Measurements from ENCODE around the gene CLDN14.
A peak's percentile ranks its signal among the peaks of the same experiment; 100 is the strongest.

CLDN14 gene

DNA sequence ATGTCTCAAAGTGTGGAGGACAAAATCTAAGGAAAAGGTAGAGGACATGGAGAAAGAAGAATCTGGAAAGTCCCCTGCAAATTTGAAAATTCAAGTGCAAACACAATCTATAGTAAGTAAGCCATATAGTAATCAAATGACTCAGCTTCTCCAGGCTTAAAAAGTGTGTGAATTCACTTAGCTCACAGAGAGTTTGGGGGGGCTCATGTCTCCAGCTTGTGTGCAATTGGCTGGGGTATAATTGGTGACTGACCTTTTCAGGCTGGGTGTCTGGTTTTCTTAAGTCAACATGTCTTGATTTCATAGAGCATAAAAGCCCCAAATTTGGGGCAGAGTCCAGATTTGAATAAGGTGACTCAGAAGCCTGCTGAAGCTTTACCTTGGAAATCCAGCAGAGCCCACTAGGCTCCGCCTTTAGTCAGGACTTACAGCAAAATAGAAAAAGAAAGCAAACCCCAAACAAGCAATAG is 8.6 kb downstream of the CLDN14 start:
- DNase-seq (ENCODE audit: low read depth in 2 of 2), result no peak

DNA sequence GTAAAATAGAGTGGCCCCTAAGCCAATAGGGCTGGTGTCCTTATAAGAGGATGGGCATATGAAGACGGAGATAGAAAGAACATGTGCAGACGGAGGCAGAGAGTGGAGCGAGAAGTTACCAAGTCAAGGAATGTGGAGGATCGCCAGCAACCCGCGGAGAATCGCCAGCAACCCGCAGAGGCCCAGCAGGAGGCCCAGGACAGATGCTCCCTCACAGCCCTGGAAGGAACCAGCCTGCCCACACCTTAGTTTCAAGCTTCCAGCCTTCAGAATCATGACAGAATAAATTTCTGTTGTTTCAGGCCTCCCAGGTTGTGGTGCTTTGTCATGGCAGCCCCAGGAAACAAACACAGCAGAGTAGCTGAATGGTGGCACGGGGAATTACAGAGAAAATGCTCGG is 9.6 kb downstream of the CLDN14 start:
- no peak for DNase-seq (ENCODE audit: low read depth in 2 of 2)

DNA sequence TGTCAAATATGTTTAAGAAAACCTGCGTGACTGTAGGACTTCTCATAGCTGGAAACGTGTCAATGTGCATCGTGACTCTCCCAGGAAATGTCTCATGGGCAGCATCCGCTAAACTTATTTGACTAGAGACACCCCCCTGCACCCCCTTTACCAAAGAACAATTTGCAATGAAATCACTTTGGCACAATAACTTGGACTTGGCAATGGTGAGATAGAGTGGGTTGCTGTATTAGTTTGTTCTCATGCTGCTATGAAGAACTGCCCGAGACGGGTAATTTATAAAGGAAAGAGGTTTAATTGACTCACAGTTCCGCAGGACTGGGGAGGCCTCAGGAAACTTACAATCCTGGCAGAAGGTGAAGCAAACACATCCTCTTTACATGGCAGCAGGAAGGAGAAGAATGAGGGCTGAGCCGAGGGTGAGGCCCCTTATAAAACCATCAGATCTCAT is 13.8 kb downstream of the CLDN14 start:
- DNase-seq (ENCODE audit: low read depth in 2 of 2), result no peak

DNA sequence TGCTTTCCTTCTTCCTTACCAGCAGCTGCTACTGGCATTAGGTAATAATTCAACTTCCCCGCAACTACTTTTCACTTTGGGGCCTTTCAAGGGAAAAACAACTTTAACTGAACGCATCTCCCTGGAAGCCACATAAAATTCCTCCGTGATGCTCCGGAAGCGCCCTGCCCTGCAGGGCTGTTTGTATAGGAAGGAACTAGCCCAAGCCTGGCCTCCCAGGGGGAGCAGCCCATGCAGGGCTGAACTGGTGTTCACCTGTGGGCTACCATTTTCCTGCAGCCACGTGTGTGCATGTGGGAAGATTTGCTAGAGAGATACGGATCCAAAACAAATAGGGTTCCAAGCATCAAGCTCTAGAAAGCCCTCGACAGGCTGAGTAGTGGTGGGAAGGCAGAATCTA is 14.4 kb downstream of the CLDN14 start:
- DNase-seq (ENCODE audit: low read depth in 2 of 2), result no peak

DNA sequence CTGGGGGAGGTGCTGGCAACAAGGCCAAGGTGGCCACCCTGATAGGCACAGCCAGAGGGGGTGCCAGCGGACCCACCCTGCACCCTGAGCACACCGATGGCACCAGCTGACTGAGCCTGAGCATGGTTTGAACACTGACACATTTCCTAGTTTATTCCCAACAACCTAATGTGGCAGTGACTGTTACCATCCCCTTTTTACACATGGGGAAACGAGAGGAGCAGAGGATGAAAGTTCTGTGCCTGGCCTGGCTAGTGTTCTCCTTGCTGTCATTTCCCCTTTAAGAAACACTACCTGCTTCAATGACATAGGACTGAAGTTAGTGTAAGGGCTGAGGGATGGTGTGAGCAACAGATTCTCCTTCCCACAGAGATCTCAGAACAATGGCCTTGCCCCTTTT is 15.3 kb downstream of the CLDN14 start:
- DNase-seq (ENCODE audit: low read depth in 2 of 2), result no peak

DNA sequence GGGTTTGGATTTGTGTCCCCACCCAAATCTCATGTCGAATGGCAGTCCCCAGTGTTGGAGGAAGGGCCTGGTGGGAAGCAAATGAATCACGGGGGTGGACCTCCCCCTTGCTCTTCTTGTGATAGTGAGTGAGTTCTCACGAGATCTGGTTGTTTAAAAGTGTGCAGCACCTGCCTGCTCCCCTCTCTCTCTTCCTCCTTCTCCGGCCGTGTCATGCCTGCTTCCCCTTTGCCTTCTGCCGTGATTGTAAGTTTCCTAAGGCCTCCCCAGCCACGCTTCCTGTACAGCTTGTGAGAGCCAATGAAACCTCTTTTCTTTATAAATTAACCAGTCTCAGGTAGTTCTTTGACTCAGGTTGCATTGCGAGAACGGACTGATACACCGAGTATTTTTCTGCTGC is 15.9 kb downstream of the CLDN14 start:
- no peak for DNase-seq (ENCODE audit: low read depth in 2 of 2)

DNA sequence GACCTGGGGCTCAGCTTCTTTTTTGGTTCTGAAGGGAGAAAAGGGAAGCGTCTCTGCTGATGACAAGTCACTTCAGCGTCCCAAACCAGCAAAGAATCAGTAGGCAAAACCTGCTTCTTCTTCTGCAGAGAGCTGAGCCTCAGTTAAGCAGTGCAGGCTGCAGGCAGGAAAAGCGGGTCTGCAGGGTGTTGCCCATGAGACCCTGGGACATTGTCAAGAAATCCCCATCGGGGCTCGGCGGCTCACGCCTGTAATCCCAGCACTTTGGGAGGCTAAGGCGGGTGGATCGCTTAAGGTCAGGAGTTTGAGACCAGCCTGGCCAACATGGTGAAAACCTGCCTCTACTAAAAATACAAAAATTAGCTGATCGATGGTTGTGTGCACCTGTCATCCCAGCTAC is 16.7 kb downstream of the CLDN14 start:
- DNase-seq (ENCODE audit: low read depth in 2 of 2), result no peak

DNA sequence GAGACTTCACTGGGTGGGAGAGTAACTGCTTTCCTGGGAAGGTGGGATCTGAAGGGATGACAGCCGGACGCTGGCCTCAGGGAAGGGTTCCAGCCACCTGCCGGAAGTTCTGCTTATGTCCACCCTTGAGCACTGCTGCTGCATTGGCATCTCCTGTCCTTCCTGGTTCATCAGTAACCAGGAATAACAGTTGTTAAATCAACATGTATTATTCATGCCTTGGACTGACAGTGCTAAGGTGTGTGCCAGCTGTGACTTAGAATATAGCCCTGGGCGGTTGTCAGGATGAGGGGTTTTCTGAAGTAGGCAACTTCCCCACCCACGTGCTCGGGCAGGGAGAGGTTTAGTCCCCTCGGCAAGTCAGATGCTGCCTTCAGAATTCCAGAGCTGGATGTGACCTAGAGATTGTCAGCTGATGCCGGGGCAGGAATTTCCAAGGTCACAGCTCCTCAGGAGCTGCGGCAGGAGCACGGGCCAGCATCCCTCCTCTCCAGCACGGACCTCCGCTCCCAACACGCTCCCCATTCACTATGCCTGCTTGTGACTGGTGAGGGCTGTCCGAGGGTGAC is 17.9 kb downstream of the CLDN14 start:
- DNase-seq (ENCODE audit: low read depth in 2 of 2), result no peak

DNA sequence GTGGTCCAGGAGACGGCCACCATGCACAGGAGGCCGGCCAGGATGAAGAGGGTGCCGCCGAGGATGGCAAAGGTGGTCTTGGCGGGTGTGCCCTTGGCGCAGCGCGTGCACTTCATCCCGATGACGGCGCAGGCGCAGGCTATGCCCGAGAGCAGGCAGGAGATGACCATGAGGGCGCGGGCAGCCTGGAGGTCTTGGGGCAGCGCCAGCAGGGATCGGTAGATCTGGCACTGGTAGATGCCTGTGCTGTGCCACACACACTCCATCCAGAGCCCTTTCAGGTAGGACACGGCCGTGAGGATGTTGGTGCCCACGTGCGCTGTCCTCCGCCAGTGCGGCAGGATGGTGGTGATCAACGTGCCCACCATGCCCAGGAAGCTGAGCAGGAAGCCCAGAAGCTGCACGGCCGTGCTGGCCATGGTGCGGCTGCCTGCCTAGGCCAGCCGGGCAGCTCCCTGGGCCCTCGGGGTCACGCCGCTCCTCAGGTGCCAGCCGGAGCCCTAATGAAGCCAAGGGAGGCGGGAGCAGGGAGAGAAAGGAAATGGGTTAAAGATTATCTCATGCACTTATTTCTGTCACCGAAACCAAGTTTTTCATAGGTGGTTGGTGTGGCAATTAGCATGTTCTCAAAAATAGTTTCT is 18.5 kb downstream of the CLDN14 start:
- DNase-seq (ENCODE audit: low read depth in 2 of 2), result no peak

DNA sequence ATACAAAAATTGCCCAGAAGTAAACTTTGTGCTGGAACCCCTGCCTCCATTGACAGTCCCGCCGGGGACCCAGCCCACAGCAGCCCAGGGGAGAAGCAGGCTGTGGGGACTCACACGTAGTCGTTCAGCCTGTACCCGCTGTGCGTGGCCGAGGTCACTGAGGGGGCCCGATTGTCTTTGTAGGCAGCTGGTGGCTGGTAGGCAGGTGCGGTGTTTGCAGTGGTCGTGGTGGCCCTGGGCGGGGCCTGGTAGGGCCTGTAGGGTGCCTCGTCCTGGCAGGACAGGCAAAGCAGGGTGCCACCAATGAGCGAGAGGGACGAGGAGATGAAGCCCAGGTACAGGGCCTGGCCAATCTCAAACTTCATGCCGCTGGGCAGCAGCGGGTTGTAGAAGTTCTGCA is 19.1 kb downstream of the CLDN14 start:
- no peak for DNase-seq (ENCODE audit: low read depth in 2 of 2)

DNA sequence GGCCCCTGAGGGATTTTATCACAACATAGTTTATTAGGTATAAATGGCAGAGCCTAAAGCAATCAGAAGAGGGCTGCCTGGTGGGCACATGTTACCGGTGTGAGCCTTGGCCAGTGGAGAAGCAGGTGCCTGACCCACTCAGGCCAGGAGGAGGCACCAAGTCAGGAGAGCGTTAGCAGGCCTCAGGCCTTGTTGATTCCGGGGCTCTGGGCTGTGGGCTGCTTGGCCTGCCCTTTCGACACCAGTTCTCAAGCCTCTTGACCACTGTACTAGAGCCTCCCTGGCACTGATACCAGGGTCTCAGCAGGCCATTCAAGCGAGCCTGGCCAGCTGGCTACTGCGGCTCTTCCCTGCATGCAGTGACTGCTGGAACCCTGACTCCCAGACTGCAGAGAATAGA is 20.8 kb downstream of the CLDN14 start:
- DNase-seq (ENCODE audit: low read depth in 2 of 2), result no peak

DNA sequence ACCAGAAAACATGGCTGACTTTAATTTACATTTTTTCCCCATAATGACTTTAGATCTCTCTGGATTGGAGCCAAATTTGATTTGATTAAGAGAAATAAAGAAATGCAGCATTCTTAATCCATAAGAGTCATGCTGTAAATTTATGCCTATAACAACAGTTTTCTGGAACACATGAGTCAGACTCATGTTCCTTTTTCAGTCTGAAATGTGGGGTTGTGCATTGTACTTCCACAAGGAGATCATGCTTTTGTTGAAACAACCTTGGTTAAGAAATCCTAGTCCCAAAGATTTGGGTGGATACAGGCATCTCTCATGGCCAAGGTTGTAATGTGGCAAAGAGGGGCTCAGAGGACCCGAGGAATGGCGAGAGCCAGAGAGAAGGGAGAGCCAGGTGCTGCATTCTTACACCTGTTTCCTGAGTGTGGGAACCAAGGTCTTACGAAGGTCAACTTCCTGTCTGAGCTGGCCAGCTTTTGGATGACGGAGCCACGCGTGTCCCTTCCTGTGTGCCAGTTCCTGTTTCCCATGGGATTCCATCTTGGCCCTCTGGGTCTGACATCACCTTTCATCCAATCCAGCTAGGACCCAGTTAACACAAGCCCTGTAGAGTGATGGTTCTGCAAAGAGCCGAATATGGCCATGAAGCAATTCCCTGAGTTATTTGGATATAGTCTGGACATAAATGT is 23.1 kb downstream of the CLDN14 start:
- DNase-seq (ENCODE audit: low read depth in 2 of 2), result no peak

DNA sequence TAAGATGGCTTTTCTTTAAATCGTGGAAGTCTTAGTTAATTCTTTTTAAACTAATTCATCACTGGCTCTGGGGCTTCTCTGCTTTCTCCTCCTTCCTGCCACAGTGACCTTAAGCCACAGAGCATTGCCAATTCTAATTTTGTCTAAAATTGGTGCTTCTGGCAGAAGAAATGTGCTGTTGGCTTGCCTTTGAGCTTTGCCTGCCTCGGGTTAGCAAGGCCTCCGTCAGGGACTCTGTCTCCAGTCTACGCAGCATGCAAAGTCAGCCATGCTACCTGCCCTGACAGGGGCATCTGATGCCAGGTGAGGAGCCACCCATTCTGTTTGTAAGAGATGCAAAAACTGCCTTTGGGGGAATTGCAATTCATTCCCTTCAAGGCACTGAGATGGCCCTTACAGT is 25.2 kb downstream of the CLDN14 start:
- DNase-seq (ENCODE audit: low read depth in 2 of 2), result no peak

DNA sequence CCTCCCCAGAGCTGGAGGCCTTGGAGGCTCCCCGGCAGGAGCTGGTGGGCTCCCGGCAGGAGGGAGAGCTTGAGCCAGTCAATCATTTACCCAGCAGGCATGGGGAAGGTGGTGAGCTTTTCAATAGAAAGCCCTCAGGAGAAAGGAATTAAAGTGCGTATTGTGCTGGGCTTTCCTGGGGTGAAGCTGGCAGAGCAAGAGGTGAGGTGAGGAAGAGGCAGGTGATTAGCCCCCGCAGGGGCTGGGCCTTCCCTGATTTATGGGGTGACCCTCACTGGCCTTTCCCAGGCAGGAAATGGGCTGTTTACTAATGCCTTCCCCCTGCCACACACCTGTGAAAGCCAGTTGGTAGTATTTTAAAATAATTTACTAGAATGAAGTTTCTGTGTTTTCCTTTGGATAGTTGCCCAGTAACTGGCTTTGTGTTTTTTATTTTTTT is 25.8 kb downstream of the CLDN14 start:
- no peak for DNase-seq (ENCODE audit: low read depth in 2 of 2)

DNA sequence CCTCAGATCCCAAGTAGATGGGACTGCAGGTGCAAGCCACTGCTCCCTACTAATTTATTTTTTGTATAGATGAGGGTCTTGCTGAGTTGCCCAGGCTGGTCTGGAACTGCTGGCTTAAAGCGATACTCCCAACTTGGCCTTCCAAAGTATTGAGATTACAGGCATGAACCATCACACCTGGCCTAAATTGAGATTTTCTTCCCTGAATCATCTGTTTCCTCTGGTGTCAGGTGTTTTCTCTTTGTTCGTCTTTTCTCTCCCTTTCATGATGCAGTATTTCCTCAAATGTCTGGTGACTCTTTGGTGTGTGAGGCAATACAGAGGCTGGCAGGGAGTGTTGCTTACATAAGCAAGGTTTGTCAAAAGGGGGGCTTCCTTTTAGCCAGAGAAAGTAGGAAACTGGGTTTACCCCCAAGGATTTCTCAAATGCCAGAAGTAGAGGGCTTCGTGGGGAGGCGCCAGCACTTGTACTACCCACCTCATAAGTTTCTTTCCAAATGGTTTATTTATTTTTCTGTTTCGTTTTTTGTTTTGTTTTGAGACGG is 27.6 kb downstream of the CLDN14 start:
- no peak for DNase-seq (ENCODE audit: low read depth in 2 of 2)

DNA sequence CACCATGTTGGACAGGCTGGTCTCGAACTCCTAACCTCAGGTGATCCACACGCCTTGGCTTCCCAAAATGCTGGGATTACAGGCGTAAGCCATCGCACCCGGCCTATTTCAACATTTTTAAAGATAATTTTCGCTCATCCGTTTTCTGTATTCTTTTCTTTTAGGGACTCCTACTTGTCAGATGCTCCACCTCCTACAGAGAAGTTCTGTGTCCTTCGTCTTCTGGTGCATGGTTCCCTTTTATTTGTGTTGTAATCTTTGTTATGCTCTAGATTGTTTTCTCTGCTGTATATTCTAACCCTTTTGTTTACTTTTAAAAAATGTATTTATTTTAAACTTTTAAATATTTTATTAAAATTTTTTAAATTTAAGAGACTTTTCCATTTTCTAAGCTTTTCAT is 28.4 kb downstream of the CLDN14 start:
- no peak for DNase-seq (ENCODE audit: low read depth in 2 of 2)

DNA sequence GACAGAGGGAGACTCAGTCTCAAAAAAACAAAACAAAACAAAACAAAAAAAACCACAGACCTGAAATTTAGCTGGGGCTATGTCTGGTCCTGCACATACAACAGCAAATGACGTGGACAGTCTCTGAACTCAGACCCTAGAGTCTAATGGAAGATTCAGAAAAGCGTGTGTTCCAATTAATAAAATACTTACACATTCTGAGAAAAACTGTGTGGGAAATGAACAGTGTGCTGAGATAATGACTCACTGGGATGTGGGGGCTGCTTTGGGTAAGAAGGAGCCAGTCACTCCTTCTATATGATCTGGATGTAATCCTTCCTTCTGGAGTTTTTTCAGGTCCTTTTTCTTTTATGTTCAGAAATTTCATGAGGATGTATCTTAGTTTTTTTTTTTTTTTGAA is 29.4 kb downstream of the CLDN14 start:
- DNase-seq (ENCODE audit: low read depth in 2 of 2), result peak in 1 of 2 experiments; percentile 6

DNA sequence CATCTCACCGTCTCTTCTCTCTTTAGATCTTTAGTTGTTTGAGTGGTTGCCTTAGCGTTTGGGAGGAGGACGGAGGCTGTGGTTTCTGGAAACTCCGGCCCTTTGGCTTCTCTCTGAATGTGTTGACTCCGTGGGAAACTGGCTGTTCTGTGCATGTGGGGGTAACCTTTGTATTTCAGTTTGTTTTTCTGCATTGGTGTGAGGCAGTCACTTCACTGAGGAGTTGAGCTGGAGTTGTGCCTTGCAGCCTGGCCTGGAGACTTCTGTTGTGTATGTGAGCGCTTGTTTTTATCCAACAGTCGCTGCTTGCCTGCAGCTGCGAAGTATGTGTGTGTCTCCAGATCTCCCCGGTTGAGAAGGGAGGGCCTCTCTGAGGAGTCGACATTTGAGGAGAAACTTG is 33.6 kb downstream of the CLDN14 start:
- no peak for DNase-seq (ENCODE audit: low read depth in 2 of 2)

DNA sequence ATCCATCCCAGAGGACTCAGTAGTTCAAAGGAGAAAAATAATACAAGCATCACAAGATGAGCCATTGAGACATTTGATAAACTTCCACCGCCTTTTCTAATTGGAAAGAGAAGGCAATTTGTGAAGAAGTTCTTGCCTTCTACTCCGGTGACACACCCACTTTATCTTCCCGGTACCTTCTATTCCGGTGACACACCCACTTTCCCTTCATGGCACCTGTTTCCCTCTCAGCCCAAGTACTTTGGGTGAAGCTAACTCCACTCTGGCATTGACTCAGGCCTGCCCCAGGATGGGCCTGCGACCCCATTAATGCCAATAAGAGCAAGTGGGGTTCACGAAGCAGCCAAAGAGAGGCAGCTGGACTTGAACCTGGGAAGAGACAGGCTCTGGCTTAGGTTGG is 38.2 kb downstream of the CLDN14 start:
- no peak for DNase-seq (ENCODE audit: low read depth in 2 of 2)

DNA sequence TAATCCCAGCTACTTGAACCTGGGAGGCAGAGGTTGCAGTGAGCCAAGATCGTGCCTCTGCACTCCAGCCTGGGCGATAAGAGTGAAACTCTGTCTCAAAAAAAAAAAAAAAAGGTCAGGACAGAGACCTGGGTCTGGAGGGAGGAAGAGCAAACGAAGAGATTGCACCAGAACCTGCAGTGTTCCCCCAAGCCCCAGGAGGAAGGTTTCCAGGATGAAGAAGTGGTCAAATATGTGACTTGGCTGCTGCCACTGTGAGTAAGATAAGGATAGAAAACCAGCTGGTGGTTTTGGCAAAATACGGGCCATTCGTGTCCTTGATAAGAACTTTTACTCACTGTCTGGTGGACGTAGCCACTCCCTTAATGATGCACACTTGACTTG is 42.2 kb downstream of the CLDN14 start:
- peak; percentile 36 to 50 for DNase-seq (ENCODE audit: low read depth in 2 of 2)

DNA sequence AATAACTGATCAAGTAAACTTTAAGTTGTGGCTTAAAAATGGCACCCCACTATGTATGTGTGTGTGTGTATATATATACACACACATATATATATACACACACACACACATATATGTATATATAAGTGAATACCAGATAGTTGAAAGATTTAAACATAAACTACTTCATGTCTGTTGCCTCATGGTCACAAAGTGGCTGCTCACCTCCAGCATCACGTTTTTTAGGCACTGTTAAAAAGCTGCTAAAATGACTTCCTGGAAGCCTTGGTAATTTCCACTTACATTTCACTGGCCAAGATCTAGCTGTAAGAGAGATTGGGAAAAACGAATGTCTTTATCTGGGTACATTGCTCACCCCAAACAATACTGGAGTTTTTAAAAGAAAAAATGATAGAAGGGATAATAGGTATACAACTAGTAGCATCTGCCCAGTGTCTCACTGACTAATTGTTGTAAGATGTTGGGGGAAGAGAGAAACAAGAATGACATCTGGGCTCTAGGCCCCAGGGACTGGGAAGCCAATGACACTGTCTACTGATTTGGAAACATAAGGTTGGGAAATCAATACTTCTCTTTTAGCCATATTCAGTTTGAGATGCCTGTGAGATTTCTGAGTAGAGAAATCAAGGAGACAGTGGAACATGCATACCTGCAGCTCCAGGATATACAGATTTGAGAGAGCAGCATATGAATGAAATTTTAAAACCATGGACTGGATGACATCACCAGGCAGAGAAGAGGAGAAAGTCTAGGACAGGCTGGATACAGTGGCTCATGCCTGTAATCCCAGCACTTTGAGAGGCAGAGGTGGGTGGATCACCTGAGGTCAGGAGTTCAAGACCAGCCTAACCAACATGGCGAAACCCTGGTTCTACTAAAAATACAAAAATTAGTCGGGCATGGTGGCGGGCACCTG is 42.8 kb downstream of the CLDN14 start:
- no peak for DNase-seq (ENCODE audit: low read depth in 2 of 2)

DNA sequence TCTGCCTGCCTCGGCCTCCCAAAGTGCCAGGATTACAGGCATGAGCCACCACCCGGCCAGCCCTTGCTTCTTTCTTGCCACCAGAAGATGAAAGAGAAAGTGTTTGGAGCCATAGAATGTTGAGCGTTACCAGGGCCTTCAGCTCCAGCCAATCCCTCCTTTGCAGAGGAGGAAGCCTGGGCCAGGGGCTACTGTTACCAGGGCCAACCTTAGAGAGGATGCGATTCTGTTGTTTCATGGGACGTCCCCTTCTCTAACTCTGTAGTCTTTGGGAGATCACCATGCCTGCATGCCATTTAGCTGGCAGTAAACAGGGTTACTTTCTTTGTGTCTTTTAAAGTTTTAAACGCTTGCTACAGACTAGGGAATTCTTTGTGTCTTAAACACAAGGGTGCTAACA is 45.8 kb downstream of the CLDN14 start:
- DNase-seq (ENCODE audit: low read depth in 2 of 2), result no peak

Measured in fibroblast of skin of left quadriceps (primary cell).